ENCODE measurements around the gene PRKAR1A. TPM values are rescaled to one million over a fixed set of nuclear protein-coding genes. Genes with fewer than 3 reads are reported as not detected.

Gene PRKAR1A
- total RNA-seq (2022; extraction: Qiagen RNA extraction; ENCODE audit: low read depth), result 155 to 189 TPM (median 170 TPM) in 5 replicates

DNA sequence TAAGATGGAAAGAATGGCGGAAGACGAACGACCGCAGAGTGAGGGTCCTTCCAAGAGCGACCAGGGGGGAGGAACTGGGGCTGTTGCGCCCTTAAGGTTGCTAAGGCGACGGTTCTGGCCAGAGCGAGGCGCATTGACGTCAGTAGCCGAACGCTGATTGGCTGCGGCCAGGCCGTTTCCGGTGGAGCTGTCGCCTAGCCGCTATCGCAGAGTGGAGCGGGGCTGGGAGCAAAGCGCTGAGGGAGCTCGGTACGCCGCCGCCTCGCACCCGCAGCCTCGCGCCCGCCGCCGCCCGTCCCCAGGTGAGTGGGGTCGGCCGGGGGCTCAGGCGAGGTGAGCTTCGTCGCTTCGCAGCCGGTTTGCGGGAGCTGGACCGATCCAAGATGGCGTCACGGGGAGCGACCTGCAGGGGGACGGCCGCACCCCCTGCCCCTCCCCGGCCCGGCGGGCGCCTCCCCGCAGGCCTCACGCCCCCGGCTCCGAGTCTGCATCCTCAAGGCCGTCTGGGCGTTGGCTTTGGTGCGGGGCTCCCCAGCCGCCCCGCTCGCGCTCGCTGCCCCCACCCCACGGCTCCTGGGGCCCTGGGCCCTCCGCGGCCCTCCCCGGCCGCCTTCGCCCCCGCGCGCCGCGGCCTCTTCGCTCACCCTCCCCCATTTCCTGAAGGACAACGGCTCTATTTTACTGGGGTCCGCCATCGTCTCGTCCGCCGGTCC is at the start of gene PRKAR1A:
Gene PRKAR1A, plus strand, starts transcription at position 184 of the 713 bp plus-strand sequence. CDS start 2,970 bp downstream, outside the sequence.

Other genes with a start within 250 kb of the PRKAR1A start
- 0.30 to 0.54 TPM (median 0.36 TPM) in 5 replicates for gene SLC16A6, start 221.3 kb upstream of the PRKAR1A start, total RNA-seq (2022; extraction: Qiagen RNA extraction; ENCODE audit: low read depth)
- 1.1 to 2.1 TPM (median 1.4 TPM) in 5 replicates for gene ARSG, start 220.9 kb upstream of the PRKAR1A start, total RNA-seq (2022; extraction: Qiagen RNA extraction; ENCODE audit: low read depth)
- 6.0 to 10.5 TPM (median 8.8 TPM) in 5 replicates for gene WIPI1, start 54.9 kb upstream of the PRKAR1A start, total RNA-seq (2022; extraction: Qiagen RNA extraction; ENCODE audit: low read depth)
- 0.08 TPM in 1 of 5 replicates, not detected in the others for gene FAM20A, start 88.9 kb downstream of the PRKAR1A start, total RNA-seq (2022; extraction: Qiagen RNA extraction; ENCODE audit: low read depth)

Data from A549 treated with RU486 at 1 μM for 4 hours (cell line).